ENCODE data around the gene PPP1R9A.

GRCh38 chr7:95255691-95256090, 348.3 kb downstream of the PPP1R9A start:
- no peak for TF ChIP-seq POLR2A (IDR thresholded peaks at IDR 0.05; ENCODE audit: low read length)
- TF ChIP-seq GATA1 (IDR thresholded peaks at IDR 0.05; ENCODE audit: low read depth, low read length), result no peak

Measured in erythroblast (primary cell).